Loucy (cell line): ENCODE data around the gene FAM50A.

Source experiments
- CTCF ChIP-seq: fragments of 200-600 bp; sonication (generic); conservative IDR thresholded peaks from 2 replicates; pipeline ENCODE4 v1.5.1; 2014; ENCODE audit warnings: mild to moderate bottlenecking, antibody characterized with exemption, low read length
- EZH2phosphoT487 ChIP-seq: fragments of 200-600 bp; IDR thresholded peaks from 2 replicates; pipeline ENCODE4 v1.6.1; 2018; ENCODE audit warnings: antibody characterized with exemption, mild to moderate bottlenecking, moderate library complexity, borderline replicate concordance

DNA sequence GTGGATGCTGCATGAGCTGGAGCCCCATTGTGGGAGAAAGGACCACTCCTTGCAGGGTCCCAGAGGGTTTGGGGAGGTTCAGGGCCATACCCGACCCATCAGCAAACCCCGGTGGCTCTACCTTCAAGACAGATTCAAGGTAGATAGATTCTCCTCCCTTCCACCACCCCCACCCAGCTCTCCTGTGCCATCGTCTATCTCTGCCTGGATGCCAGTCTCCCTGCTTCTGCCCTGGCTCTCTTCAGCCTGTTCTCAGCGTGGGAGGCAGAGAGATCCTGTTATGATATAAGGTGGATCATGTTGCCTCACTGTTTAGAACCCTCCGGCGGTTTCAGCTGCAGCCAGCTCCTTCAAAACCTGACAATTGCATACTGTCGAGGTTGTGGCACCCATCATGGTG, 29.7 kb downstream of the FAM50A start:
- TF ChIP-seq CTCF, result no peak
- TF ChIP-seq EZH2phosphoT487, result no peak
